ENCODE data around the gene PITPNM1. TPM values are rescaled to one million over a fixed set of nuclear protein-coding genes. Genes with fewer than 3 reads are reported as not detected.

Gene PITPNM1
- total RNA-seq, 8 experiments from 2014 or later: 21.4 to 64.4 (median 35.9) TPM

GRCh38 chr11:67442504-67443404 lies 62.4 kb downstream of the PITPNM1 start:
- ATAC-seq (replicated peaks in 6 of 8): peak; percentile 15 to 61 (median 54)
- Histone ChIP-seq H3K4me3 (peak overlapping the region; percentile 50 to 99 (median 91)), H3K4me1 (replicated peaks in 1 of 2) (peaks cover 0 to 6% of the 10 kb centered on the region in 2 donors), H3K27ac (peak overlapping the region; percentile 72 to 80)
- WGBS, 10 experiments: 0 to 85% (median 0%) methylated on average over 1 to 4 of the region's 45 CpGs; no CpG with 5 or more reads in 5 of the 10 experiments
- in situ Hi-C loops (cut with MboI; ENCODE audit: low pct_unique_long_range_greater_than_20kb in 2 of 9, low sequenced_read_pairs in 9 of 9, unreplicated experiment in 9 of 9): no loop called here

Other genes starting within 250 kb of the PITPNM1 start
- gene GRK2, start 238.9 kb downstream of the PITPNM1 start, total RNA-seq: 10 to 100 TPM; 13.8 to 40.5 (median 32.6) TPM
- 10 to 100 TPM; 14.5 to 43.1 (median 32.9) TPM for gene ANKRD13D, start 216.1 kb downstream of the PITPNM1 start, total RNA-seq
- 10 to 100 TPM in 2 of 8 experiments, 1 to 10 TPM in 3, under 1 TPM in 3; 0.54 to 26.8 (median 1.5) TPM for gene SSH3, start 201.8 kb downstream of the PITPNM1 start, total RNA-seq
- 100 to 1,000 TPM in 1 of 8 experiments, 10 to 100 TPM in 5, 1 to 10 TPM in 2; 5.6 to 167 (median 24.4) TPM for gene POLD4, start 151.8 kb downstream of the PITPNM1 start, total RNA-seq
- 1 to 10 TPM in 5 of 8 experiments, under 1 TPM in 3; 0.81 to 6.1 (median 1.7) TPM for gene CLCF1, start 131.8 kb downstream of the PITPNM1 start, total RNA-seq
- gene RAD9A, start 113.4 kb downstream of the PITPNM1 start, total RNA-seq: 10 to 100 TPM in 7 of 8 experiments, 1 to 10 TPM in 1; 4.0 to 25.5 (median 16.2) TPM
- gene PPP1CA, start 103.5 kb downstream of the PITPNM1 start, total RNA-seq: 100 to 1,000 TPM in 4 of 8 experiments, 10 to 100 TPM in 4; 60.9 to 162 (median 104) TPM
- gene TBC1D10C, start 101.3 kb downstream of the PITPNM1 start, total RNA-seq: 1 to 10 TPM in 1 of 8 experiments, under 1 TPM in 7; 0.15 to 2.2 (median 0.64) TPM
- gene CARNS1, start 89.7 kb downstream of the PITPNM1 start, total RNA-seq: 1 to 10 TPM in 3 of 8 experiments, under 1 TPM in 5; 0.16 to 2.1 (median 0.67) TPM
- gene RPS6KB2, start 76.9 kb downstream of the PITPNM1 start, total RNA-seq: 10 to 100 TPM; 21.8 to 48.3 (median 30.6) TPM
- gene PTPRCAP, start 67.7 kb downstream of the PITPNM1 start, total RNA-seq: under 1 TPM in 2 of 8 experiments, not detected in 6; 0.17 to 0.22 TPM
- 10 to 100 TPM; 23.3 to 93.7 (median 37.5) TPM for gene CORO1B, start 61.9 kb downstream of the PITPNM1 start, total RNA-seq
- under 1 TPM in 5 of 8 experiments, not detected in 3; 0.11 to 0.90 (median 0.31) TPM for gene GPR152, start 52.6 kb downstream of the PITPNM1 start, total RNA-seq
- gene CABP4, start 50.0 kb downstream of the PITPNM1 start, total RNA-seq: under 1 TPM in 7 of 8 experiments, not detected in 1; 0.16 to 0.62 (median 0.20) TPM
- 10 to 100 TPM in 7 of 8 experiments, 1 to 10 TPM in 1; 9.9 to 30.6 (median 17.2) TPM for gene TMEM134, start 36.1 kb downstream of the PITPNM1 start, total RNA-seq
- 10 to 100 TPM; 48.1 to 72.2 (median 59.5) TPM for gene AIP, start 22.3 kb downstream of the PITPNM1 start, total RNA-seq
- gene CDK2AP2, start 2.8 kb upstream of the PITPNM1 start, total RNA-seq: 10 to 100 TPM; 13.8 to 39.3 (median 19.8) TPM
- gene CABP2, start 18.1 kb upstream of the PITPNM1 start, total RNA-seq: under 1 TPM in 1 of 8 experiments, not detected in 7; 0.71 TPM
- 1,000 to 10,000 TPM in 2 of 8 experiments, 100 to 1,000 TPM in 6; 462 to 1,848 (median 788) TPM for gene GSTP1, start 78.4 kb upstream of the PITPNM1 start, total RNA-seq
- gene NDUFV1, start 101.6 kb upstream of the PITPNM1 start, total RNA-seq: 100 to 1,000 TPM; 135 to 267 (median 157) TPM
- 10 to 100 TPM in 1 of 8 experiments, 1 to 10 TPM in 7; 3.3 to 13.3 (median 5.1) TPM for gene NUDT8, start 124.6 kb upstream of the PITPNM1 start, total RNA-seq
- gene TBX10, start 134.4 kb upstream of the PITPNM1 start, total RNA-seq: under 1 TPM in 5 of 8 experiments, not detected in 3; 0.22 to 0.71 (median 0.37) TPM
- gene ACY3, start 145.4 kb upstream of the PITPNM1 start, total RNA-seq: not detected
- gene ALDH3B2, start 169.3 kb upstream of the PITPNM1 start, total RNA-seq: under 1 TPM in 4 of 8 experiments, not detected in 4; 0.08 to 0.57 (median 0.15) TPM

All from motor neuron (in vitro differentiated cells).